ENCODE results near the gene ZFYVE27. TPM values are rescaled to one million over a fixed set of nuclear protein-coding genes. Genes with fewer than 3 reads are reported as not detected.
"Not testable (repeated sequence)": the region's sequence is repeated elsewhere in the genome, so short reads cannot be mapped to it uniquely, and the experiment has no call there.

ZFYVE27 gene, protein sequence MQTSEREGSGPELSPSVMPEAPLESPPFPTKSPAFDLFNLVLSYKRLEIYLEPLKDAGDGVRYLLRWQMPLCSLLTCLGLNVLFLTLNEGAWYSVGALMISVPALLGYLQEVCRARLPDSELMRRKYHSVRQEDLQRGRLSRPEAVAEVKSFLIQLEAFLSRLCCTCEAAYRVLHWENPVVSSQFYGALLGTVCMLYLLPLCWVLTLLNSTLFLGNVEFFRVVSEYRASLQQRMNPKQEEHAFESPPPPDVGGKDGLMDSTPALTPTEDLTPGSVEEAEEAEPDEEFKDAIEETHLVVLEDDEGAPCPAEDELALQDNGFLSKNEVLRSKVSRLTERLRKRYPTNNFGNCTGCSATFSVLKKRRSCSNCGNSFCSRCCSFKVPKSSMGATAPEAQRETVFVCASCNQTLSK
- 10.7 TPM for total RNA-seq

DNA sequence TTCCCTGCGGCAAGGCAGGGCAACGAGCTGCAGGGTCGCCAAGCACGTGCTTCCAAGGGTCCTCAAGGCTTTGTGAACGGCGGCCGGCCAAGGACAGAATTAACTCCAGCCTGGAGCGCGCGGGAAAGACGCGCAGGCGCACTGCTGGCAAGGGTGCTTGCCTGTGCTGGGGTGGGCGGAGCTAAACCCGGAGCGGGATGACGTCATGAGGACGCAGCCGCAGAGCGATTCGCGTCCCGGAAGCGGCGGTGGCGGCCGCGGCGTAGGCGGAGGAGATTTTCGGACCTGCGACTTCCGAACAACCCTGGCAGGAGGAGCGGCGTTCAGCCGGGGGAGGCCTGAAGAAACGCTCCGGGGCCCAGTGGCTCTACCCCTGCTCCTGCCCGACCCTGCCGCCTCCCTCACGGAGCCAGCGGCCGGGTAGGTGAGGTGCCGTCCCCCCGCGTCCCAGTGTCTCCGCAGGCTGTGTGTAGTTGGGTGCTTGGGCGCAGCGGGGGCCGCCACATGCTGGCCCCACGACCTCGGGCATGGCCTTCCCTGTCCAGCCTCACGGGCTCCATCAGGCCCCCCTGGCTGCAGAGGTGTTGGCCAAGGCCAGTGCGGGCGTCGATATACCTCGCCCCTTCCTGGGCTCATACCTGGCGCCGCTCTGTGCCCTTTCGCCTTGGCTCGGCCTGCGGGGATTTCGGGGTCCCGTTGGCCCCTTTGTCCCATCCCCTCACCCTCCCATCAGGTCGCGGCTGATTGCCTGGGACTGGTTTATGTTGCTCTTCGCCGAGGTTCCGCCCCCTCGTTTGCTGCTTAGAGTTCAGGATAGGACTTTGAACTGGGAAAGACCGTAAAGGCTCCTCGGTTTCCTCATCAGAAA is at the start of gene ZFYVE27:
TSS of gene ZFYVE27 (plus strand) at position 227 of the 868 bp plus-strand sequence. CDS start 1,350 bp downstream, outside the sequence.
- peak; percentile 94 for ATAC-seq
- DNase-seq (ENCODE audit: low spot score): peak; percentile 97

DNA sequence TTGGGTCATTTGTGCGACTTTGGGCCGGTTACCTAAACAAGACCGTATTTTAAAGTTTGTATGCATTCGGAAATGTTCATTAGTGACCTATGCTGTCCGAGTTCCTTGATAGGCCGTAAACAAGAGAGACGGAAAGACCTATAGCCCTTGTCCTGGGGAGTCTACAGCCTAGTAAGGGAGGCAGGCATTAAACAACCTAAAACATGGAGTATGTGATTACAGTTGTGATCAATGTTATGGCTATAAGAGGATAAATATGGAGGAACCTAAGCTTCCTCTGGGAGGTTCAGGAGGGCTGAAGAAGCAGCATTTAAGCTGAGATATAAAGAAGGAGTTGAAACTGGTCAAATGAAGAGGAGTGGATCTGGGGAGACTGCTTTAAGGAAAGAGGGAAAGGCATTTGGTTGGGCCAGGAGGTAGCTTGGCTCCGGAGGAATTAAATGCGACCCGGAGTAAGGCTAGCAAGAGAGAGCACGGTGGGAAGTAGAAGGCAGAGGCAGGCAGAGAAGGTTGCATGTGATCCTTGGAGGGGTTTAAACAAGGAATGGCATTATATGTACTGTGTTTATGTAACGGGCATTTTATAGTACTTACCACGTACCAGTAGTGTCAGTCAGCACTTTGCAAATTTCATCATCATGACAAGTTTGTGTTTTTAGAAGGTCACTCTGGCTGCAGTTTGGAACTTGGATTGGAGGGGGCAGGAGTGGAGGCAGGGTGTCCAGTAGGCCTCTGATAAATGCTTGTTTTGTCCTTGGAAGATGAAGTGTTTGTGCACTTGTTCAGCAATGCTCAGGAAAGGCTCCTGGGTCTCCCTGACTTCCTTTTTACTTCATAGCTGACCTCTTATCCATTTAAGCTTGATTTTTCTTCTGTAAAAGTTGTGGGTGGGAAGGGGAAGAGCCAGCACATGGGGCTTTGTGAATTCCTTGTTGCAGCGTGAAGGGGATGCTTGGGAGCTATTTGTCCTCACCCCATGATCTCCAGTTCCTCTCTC is 48.8 kb upstream of the ZFYVE27 start:
- ATAC-seq (peak; percentile 5), DNase-seq (ENCODE audit: low spot score) (no peak)

DNA sequence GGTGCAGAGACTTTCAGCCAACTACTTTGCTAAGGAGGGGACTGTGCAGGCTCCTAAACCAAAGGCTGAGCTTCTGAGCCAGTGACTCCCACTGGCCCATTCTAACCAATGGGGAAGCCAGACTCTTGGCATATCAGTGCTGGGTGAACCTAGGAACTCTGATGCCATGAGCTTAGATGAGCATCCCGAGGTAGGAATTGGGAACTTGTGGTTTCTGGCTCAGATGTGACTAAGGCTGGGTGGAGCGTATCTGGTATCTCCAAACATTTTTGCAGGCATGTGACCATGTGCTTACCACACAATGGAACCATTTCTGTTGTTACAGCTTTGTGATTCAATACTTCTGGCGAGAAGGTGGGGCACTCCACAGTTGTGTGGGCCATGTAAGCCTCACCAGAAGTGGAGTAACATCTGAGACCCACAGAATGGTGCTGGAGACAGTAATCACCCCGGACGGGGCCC is 47.3 kb upstream of the ZFYVE27 start:
- ATAC-seq: no peak

DNA sequence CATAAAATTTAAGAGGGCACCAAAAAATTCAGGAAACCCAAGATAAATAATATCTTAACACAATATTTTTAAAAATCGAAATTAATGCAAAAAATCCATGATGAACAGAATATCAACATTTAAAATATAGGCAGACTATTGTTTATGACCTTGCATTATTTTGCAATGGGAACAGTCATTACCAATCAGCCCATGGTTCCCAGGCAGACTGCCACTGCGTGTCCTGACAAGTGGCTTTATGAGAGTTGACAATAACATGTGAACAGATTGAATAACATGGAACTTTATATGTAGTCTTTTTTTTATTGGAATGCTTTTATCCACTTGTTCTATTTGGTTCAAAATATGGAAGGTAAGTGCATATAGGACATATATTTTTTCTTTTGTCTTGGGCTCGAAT is 46.8 kb upstream of the ZFYVE27 start:
- DNase-seq (ENCODE audit: low spot score) (no peak), ATAC-seq (no peak)

More for the DNA sequence above, 47.3 kb upstream of the ZFYVE27 start:
- DNase-seq (ENCODE audit: low spot score): no peak

DNA sequence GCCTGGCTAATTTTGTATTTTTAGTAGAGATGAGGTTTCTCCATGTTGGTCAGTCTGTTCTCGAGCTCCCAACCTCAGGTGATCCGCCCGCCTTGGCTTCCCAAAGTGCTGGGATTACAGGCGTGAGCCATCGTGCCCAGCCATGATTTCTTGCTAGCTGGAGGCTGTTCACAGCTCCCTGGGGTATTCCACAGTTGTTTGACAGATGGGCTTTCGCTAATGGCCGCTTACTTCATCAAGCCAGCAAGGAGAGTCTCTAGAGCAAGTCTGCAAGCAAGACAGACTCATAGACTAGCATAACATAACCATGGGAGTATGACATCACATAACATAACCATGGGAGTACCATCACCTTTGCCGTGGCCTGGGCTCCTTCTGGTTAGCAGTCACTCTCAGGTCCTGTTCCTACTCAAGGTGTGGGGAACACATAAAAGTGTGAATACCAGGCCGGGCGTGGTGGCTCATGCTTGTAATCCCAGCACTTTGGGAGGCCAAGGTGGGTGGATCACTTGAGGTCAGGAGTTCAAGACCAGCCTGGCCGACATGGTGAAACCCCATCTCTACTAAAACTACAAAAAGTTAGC is 38.8 kb upstream of the ZFYVE27 start:
- not testable (repeated sequence) for ATAC-seq; DNase-seq (ENCODE audit: low spot score)

DNA sequence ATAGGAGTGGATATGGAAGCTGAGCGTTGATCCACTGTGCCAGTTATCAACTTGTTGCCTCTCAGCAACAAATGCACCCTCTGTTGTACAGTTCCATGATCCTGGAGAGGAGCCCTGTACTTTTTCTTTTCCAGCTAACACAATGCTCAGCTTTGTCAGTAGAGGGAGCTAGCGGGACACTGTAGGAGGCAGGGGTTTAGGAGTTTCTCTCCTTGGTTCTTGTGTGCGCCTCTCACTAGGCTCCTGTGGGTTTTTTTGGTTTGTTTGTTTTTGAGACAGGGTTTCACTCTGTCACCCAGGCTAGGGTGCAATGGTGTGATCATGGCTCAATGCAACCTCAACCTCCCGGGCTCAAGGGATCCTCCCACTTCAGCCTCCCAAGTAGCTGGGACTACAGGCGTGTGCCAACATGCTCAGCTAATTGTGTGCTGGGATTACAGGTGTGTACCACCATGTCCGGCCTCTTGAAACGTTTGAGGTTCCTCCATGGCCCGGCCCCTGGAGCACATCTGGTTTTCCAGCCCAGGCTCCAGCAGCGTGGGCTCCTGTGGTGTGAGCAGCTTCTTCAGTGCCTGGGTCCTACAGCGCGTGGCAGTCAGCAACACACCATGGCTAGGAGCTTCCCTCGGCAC is 35.4 kb upstream of the ZFYVE27 start:
- ATAC-seq: peak; percentile 98
- DNase-seq (ENCODE audit: low spot score): no peak

DNA sequence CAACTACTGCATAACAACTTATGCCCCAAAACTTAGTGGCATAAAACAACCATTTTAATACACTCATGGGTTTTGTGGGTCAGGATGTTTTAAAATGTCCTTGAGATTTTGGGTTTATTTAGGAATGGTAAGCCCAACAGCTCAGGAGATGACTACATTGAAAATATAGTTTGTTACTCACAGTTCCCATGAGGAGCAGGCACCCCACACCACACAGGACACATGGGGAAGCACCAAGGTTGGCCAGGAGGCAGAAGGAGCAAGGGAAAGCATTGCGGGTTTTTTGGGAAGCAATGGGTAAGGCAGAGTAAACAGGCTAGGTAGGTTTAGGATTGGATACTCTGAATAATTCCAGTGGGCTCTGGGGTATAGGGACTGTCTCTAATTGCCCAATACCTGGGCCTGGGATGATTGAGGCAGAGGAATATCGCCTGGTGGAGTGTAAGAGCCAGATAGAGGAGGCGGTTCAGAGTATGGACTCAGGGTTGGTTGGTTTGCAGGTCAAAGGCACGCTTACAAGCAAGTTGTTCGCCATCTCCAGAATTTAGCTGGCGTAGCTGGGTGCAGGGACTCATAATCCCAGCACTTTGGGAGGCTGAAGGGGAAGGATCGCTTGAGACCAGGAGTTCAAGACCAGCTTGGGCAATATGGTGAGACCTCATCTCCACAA is 33.4 kb upstream of the ZFYVE27 start:
- DNase-seq (ENCODE audit: low spot score) (no peak), ATAC-seq (no peak)

DNA sequence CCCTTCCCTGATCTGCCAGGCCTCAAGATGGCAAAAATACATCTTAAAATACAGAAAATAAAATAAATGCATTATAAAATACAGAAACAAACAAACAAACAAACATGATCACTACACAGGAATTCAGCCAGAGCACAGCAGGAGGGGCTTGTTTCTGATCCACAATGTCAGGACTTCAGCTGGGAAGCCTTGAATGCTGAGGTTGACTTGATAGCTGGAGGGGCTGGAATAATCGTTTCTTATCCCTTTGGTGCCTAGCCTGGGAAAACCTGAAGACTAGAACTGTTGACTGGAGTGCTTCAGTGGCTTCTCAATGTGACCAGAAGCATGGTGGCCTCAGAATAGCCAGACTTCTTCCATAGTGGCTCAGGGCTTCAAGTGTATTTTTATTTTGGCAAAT is 32.6 kb upstream of the ZFYVE27 start:
- ATAC-seq: no peak
- DNase-seq (ENCODE audit: low spot score): no peak

DNA sequence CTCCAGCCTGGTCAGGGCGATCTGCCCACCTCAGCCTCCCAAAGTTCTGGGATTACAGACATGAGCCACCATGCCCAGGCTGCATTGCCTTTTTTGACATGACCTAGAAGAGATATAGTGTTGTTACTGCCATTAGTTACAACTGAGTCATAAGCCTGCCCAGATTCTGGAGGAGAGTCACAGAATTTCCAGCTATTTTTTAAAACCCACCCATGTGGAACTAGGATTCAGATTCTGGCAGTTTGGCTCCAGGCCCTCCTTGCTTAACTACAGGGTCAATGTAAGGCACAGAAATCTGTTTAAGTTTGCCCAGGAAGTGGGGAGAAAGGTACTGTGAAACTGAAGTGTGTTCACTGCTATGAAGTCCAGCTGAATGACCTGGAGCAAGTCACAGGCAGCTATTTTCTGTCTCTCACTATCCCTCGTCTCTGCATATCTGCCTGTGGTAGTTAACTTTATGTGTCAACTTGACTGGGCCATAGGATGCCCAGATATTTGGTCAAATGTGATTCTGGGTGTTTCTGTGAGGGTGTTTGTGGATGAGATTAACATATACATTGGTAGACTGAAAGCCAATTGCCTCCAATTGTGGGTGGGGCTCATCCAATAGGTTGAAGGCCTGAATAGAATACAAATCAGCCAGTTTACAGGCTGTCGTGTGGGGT is 31.8 kb upstream of the ZFYVE27 start:
- ATAC-seq: no peak
- no peak for DNase-seq (ENCODE audit: low spot score)

DNA sequence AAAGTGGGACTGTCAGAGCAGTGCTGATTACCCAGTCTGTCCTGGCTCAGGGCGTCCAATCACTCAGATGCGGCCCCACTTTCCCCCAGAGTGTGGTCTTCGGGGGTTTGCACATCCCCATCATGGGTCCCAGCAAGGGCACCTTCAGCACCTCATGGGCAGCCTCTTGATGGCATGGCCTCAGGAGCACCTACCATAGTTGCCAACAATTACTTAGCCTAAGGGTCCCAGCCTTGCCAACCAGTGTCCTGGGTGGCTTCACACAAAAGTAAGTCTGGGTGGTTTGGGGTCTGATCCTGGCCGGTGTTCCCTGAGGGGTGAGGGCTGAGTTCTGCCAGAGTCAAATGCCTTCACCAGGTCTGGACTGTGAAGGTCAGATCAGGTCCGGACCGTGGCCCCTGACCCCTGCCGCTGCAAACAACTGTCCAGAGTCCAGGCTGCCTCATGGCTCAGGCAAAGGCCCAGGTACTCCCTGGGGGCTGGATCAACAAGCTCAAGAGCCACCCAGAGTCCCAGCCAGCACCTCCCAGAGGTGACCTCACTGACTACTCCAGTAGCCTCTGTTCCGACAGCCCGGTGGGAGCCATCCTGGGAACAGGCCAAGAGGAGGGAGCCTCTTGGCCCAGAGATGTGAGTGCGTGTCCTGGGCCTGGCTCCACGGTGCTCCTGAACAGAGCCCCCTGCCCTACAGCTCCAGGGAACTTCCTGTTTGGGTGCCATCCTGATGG is 29.6 kb upstream of the ZFYVE27 start:
- ATAC-seq: peak; percentile 95
- DNase-seq (ENCODE audit: low spot score): peak; percentile 89

DNA sequence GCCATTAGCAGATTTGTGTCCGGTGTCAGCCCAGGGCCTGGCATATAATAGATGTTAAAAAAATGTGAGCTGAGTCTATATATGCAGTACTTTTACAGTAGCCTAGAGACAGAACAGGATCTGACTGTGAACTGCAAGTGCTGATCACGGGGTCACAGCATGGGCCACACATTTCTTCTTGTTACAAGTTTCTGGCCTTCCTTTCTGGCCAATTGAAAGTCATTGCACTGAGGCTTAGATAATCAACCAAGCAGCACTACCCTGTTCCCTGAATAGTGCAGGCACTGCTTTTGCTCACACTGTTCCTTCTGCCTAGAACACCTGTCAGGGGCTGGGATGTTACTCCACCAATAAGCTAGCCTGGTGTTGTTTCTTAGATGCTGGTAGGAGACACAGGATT is 28.8 kb upstream of the ZFYVE27 start:
- DNase-seq (ENCODE audit: low spot score) (no peak), ATAC-seq (no peak)

DNA sequence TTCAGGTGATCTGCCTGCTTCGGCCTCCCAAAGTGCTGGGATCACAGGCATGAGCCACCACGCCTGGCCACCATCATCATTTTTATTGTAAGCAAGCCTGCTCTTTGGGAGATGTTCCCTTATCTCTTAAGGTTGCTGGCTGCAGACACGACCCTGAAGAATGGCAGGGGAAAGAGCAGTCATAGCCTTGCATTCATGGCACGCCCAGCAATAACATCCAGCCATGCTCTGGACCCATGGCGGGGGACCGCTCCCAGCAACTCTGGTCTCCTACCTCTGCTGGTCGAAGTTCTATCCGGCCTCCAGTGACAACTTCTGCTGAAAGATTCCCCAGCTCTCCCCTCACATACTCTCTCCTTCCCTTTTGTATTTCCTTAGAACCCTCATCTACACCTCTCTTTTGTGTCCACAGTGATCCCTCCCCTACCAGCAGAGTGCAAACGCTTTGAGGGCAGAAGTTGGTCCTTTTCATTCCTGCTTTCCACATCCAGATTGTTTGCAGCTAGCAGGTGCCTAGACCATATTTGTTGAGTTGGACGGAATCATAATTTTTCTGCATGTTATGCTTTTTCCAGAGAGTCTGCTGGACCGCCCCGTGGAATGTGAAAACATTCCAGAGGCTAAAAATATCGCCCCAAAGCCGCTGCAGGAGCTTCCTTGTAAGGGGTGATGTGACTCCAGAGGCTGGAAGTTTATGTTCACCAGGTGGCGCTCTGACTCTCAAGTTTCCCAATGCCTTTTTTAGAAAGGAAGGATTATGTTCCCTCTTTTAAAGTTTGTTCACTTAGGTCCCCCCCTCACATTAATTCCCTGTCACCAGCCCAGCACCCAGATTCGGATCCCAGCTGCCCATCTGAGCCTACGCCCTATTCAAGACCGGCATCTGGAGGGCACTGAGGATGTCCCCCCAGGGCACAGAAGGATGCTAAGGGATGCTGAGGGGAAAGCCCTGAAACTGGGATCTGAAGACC is 27.7 kb upstream of the ZFYVE27 start:
- ATAC-seq: peak; percentile 26
- DNase-seq (ENCODE audit: low spot score): no peak

DNA sequence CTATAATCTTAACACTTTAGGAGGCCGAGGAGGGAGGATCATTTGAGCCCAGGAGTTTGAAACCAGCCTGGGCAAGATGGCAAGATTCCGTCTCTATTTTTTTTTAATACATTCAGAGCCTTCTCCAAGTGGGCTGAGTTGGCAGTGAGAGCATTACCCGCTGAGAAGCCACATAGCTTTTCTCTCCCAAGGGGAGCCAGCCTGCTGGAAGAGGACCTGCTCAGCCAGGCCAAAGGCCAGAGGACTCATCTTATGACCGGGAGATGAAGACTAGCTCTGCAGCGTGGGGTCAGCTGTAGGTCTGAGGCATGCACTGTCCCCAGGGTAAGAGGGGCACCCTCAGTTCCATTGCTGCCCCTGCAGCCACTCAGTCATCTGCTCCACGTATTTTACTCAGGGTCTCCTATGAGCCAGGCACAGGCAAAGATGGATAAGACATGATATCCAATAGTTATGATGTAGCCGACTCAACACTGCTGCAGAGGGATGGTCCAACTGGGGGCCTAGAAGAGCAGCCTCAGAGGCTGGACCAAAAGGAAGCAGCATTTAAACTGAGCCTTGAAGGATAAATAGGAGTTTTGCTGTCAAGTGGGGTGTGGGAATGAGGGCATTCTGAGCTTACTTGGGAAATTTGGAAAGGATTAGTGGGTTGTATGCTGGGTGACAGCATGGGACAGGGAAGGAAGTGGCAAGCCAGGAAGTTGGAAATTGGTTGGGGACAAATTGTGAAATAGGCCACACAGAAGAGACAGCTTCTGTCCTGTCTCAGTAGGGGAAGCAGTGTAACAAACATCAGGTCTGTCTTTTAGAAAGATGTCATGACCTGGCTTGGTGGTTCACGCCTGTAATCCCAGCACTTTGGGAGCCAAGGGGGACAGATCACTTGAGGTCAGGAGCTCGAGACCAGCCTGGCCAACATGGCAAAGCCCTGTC is 25.0 kb upstream of the ZFYVE27 start:
- DNase-seq (ENCODE audit: low spot score) (no peak), ATAC-seq (no peak)

DNA sequence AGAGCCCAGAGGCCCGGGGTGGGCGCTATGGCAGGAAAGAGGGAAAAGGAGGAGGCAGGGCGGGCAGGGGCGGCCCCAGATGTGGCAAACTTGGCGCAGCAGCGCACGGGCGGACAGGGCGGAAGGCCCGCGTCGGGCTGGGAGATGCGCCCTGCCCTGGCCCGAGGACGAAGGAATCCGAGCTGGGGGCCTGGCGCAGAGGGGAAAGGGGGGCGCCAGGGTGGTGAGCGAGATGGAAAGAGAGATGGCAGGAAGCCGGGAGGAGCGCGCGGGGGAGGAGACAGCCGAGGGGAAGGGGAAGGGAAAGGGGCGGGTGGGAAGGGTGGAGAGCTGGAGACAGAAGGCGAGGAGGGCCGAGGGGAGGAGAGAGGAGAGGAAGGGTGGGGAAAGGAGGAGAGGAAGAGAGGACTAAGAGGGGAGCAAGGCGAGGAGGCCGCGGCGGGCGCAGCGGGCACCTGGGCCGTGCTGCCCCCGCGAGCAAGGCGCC is 23.5 kb upstream of the ZFYVE27 start, which contains the start of gene MARVELD1:
TSS of gene MARVELD1 (plus strand) at position 392 of the 487 bp plus-strand sequence. CDS start 147 bp downstream, outside the sequence.
- ATAC-seq (no peak), DNase-seq (ENCODE audit: low spot score) (no peak)

DNA sequence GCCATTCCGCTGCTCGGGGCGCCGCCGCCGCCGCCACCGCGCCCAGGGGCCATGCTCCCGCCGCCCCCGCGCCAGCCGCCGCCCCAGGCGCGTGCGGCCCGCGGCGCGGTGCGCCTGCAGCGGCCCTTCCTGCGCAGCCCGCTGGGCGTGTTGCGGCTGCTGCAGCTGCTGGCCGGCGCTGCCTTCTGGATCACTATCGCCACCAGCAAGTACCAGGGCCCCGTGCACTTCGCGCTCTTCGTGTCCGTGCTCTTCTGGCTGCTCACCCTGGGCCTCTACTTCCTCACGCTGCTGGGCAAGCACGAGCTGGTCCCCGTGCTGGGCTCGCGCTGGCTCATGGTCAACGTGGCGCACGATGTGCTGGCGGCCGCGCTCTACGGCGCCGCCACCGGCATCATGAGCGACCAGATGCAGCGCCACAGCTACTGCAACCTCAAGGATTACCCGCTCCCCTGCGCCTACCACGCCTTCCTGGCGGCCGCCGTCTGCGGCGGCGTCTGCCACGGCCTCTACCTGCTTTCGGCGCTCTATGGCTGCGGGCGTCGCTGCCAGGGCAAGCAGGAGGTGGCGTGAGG is 23.0 kb upstream of the ZFYVE27 start:
- DNase-seq (ENCODE audit: low spot score): peak; percentile 80
- peak; percentile 76 for ATAC-seq

Data from left lobe of liver (tissue), 2 donors.